NCI-H526 treated with DMSO at 0.1 percent for 48 hours (cell line): ENCODE measurements around the gene FOXD4L3.
"Not testable (repeated sequence)": the region's sequence is repeated elsewhere in the genome, so short reads cannot be mapped to it uniquely, and the experiment has no call there.

Experiments used
- DNase-seq: peaks from one replicate; lab custom pipeline; 2025; lab: John Stamatoyannopoulos, UW

The FOXD4L3 gene

GRCh38 chr9:68302567-68302966, at the start of gene FOXD4L3:
TSS of gene FOXD4L3 (plus strand) at chr9:68302867. CDS start at chr9:68302952, 85 bp downstream.
- not testable (repeated sequence) for DNase-seq

GRCh38 chr9:68281041-68281440, 21.6 kb upstream of the FOXD4L3 start:
- not testable (repeated sequence) for DNase-seq

- not testable (repeated sequence) for DNase-seq
Measured at GRCh38 chr9:68303771-68304170, 1.1 kb downstream of the FOXD4L3 start.

GRCh38 chr9:68304212-68304611, 1.5 kb downstream of the FOXD4L3 start:
- DNase-seq, result not testable (repeated sequence)

- not testable (repeated sequence) for DNase-seq
Measured at GRCh38 chr9:68304777-68305176, 2.1 kb downstream of the FOXD4L3 start.

DNA sequence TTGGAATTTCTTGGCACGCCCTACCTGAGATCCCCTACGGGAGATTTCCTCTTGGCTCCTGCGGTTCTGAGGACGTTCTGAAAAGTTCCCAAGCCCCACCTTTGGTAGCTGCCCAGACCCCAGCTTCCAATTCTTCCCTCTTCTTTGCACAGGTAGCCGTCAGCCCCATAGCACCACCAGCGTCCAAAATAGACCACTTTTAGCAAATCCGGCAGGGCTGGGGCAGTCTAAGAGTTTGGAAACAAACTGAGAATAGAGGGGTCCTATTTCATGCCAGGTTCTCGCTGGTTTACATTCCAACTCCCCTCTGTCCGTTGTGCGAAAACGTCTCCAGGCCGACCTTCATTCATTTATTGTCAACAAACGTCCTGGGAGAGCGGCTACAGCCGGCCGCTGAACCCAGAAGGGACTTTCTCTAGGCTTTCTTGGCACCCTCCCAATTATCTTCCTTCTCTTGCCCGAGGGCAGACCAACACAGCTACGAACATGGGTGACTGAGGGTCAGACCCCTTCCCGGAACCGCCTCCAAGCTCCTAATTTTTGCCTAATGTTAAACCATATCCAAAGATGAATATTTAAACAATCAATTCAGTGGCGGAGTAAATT, 3.1 kb downstream of the FOXD4L3 start:
- not testable (repeated sequence) for DNase-seq

- DNase-seq, result not testable (repeated sequence)
Measured at GRCh38 chr9:68306391-68306964, 3.8 kb downstream of the FOXD4L3 start.

GRCh38 chr9:68307127-68307526, 4.5 kb downstream of the FOXD4L3 start:
- not testable (repeated sequence) for DNase-seq

DNA sequence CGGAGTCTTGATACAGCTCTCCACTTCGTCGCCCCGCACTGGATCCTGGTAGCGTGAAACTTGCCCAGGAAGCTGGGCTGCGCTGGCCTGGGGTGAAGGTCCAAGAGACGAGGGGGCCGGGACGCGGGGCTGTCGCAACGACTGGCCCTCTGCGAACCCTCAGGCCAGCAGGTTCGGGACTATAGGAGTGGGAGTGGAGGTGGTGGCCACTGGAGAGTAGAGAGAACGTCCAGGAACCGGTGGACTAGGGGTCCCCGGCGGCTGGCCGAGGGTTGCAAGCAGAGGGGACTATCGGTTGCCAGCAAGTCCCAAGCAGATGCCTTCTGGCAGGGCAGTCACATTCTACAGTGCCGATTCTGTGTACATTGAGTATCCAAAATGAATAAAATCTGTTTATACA, 5.0 kb downstream of the FOXD4L3 start:
- not testable (repeated sequence) for DNase-seq

- DNase-seq, result not testable (repeated sequence)
Measured at GRCh38 chr9:68311208-68311607, 8.5 kb downstream of the FOXD4L3 start.

DNA sequence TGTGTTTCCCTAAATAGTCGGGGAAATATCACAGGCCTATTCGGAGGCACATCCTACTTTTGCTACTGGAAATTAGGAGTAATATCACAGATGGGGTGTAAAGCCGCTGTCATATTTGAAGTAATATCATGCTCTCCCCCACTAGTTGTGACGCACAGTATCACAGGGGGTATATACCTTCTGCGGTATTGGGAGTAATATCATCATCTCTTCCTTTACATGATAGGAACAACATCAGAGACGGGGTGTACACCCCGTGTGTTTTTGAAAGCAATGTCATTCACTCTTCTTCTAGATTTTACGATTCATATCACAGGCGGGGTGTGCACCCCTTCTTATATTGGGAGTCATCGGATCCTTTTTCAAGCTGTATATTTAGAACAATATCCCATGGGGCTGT, 15.5 kb downstream of the FOXD4L3 start:
- not testable (repeated sequence) for DNase-seq

DNA sequence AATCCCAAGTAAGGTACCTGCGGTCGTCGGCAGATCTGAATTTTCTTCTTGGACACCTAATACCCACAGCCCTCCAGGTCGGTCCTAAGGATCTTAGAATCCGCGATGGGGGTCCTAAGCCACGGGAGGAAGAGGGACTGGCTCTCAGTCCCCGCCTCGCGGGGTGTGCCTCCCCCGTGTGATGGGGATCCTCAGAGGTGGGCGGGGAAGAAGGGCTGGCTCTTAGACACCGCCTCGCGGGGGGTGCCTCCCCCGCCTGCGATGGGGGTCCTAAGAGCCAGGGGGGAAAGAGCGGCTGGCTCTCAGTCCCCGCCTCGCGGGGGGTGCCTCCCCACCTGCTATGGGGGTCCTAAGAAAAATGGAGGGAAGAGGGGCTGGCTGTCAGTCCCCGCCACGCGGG, 21.1 kb downstream of the FOXD4L3 start:
- not testable (repeated sequence) for DNase-seq

GRCh38 chr9:68324518-68324917, 21.9 kb downstream of the FOXD4L3 start:
- not testable (repeated sequence) for DNase-seq

DNA sequence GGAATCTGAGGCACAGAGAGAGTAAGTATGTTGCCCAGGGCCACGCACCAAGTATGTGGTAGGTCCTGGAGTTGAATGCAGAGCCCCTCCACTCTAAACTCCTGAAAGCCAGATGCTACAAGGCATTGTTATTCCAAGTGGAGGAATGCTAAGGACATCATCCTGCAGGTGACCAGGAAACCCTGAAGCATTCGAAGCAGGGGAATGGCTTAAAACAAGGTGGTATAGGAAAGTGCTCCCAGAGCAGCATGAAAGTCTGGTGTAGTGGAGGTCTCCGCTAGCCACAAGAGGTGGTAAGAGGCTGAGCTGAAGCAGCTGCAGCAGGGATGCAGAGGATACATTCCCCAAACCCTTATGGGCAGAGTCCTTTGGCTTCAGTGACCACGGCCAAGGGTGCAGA, 26.4 kb downstream of the FOXD4L3 start:
- DNase-seq, result not testable (repeated sequence)

DNA sequence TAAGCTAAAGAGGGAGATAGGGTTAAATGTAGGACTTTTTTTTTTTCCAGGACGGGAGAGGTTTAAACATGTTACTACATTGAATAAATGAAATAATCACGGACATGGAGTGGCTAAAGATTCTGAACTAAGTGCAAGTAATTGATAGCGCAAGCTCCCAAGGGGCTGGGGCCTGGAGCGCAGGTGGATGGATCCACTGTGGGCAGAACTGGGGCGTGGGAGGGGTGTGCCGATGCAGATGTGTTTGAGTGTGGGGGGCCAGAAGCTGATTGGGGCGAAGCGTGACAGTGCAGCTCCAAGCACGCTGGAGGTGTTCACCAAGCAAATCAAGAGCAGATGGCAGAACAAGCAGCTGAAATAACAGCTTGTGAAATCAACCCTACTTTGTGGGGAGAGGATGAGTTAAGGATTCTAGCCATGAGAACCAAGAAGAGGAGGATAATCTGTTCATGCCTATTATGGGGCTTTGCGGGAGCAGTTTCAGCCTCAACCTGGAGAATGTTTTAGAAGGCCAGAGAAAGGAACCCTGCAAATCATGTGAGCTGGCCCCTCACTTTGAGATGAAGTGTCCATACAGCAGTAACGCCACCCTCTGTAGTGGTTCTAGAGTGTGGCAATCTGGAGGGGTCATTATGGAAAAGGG, 28.0 kb downstream of the FOXD4L3 start:
- not testable (repeated sequence) for DNase-seq

GRCh38 chr9:68332122-68332521, 29.5 kb downstream of the FOXD4L3 start:
- not testable (repeated sequence) for DNase-seq

DNA sequence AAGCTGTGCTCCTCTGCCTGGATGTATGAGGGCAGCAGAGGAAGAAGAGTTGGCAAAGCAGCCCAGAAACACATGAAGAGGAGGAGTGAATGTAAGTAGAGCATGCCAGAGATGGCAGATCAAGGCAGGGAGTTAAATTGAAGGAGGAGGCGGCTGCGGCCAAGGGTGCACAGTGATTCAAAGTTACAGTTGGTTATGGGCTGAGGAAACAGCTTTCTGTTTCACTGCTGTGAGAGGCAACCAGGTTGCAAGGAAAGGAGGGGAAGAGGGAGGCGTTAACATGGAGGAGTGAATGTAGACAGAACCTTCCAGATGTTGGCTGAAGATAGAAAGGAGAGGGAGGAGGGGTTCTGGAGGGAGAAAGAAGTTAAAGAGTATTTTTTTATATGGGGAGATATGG, 33.3 kb downstream of the FOXD4L3 start:
- not testable (repeated sequence) for DNase-seq

DNA sequence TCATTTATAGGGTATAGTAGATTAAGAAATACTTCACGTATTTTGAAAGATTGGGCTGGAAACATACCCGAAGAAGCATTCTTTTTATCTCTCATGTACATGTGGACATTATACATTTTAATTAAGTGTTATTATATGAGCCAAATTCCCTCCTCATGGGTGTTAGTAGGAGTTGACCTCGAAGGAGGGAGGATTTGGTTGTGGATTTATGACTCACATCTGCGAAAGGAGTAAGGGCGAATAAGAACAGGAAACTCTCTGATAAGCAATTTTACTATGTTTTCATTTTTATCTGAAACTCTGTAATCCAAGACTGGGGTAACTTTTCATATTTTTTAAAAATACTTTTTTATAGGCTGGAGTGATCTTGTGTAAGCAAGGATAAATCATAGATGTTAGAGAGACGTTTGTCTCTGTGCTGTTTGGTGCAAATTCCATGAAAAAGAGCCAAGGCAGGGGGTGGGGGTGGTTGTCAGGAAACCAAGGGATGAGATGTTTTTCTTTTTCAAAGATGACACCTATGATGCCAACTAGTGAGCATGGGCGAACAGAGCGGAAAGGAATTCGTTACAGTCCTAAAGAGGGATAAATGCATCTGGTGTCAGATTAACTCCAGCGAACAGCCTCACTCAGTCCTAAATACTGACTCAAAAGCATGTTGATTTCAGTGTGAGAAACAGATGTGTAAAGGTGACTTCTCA, 34.1 kb downstream of the FOXD4L3 start:
- DNase-seq, result not testable (repeated sequence)

DNA sequence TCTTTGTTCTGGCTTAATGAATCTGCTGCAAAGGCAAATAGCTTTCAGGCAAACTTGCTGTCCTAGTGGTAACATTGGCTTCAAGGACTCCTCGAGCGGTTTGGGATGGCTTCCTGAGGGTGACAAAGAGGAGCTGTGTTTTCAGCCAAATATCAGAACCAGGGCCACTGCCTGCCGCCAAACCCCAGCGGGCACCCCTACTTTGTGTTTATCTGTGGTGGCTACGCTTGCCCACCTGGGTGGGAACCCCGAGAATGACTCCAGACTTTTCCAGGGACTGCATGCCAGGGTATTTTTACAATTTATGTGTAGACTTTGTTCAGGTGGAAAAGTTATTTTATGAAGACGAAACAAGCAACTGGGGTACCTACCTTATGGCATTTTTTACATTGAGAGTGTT, 35.3 kb downstream of the FOXD4L3 start:
- DNase-seq, result not testable (repeated sequence)

DNA sequence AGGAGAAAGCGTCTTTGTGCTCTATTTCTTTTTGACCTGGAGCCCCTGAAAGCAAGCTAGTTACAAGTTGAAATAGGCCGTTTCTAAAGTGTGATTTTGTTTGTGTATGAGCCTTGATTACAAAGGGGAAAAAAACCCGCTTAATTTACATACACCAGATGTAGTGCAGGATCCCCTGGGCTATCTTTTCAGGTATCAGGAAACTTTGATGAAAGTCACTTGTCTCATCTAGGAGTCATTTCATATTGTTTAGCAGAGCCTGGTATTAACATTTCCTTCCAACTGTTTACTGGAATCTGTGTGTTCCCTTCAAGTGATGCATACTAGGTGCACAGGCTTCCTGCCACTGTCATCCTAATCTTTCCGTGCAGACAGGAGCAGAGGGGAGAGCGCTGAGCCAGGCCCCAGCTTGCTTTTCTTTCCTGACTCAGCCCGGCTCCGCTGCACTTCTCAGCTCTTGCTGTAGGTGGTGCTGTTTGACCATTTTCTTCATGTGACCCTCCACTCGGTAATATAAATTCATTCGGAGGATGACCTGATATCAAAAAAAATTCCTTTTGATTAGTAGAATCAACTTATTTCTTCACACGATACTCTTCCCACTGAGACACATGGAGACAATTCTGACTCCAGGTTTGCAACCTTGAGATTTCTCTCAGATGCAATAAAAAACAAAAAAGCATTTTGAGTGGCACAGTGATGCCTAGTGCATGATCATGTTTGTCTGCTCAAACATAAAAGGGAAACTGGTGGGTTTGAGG, 39.8 kb downstream of the FOXD4L3 start:
- DNase-seq, result not testable (repeated sequence)

GRCh38 chr9:68343242-68343641, 40.6 kb downstream of the FOXD4L3 start:
- not testable (repeated sequence) for DNase-seq

DNA sequence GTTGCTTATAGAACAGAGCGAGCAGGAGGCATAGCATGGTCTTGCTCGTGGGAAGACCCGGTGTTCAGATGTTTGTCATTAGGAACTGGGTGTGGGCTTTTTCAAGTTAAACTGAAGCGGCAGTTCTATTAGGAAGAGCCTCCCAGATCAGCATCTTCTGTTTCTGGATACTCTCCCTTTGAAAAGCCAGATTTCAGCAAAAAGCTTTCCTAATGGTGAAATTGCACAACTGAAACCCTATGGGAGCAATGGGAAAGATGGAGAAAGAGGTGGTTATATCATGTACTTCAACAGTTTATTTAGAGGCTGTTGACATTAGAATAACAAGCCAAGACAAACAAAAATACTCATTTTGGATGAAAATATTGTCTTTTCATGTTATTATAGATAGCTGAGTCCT, 41.3 kb downstream of the FOXD4L3 start:
- not testable (repeated sequence) for DNase-seq
